ENCODE data around the gene TSPEAR. TPM values are rescaled to one million over a fixed set of nuclear protein-coding genes. Genes with fewer than 3 reads are reported as not detected.
"Not testable (repeated sequence)": the region's sequence is repeated elsewhere in the genome, so short reads cannot be mapped to it uniquely, and the experiment has no call there.

Gene TSPEAR
- total RNA-seq, 1 experiment from 2014 or later: not detected

DNA sequence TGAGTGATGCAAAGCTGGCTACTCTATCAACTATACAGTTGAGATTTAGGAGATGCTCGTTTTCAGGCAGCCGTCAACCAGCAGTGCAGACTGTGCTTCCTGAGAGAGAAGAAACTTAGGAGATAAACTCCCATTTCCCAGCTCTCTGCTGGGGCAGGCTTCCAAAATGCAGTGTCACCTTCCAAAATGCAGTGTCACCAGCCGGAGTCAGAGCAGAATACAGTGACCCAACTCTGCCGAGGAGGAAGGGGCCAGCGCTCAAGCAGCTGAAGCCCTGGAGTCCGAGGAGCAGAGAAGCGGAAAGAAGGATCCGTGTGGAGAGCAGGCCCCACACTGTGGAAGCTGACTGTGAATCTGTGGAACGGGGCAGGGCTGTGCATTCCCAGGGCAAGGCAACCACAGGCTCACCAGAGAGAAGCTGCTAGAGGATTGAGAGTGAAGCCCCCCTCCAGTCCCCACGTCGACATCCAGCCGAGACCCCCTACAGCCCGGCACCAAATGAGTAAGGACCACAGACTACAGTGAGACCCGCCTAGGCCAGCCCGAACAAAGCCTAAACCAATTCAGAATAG lies 28.7 kb downstream of the TSPEAR start:
- H3K4me1 ChIP-seq: peaks cover 8% of the 10 kb centered on the region; the same call in 1 of the 2 replicates
- no peaks in the 10 kb centered on the region; the same call in 1 of the 2 replicates for H3K9me3 ChIP-seq (replicated peaks)
- DNase-seq: no peak
- H3K4me3 ChIP-seq: no peak overlapping the region
- H3K27ac ChIP-seq: no peak overlapping the region
- H3K36me3 ChIP-seq: no peaks in the 10 kb centered on the region
- no peaks in the 10 kb centered on the region for H3K27me3 ChIP-seq

DNA sequence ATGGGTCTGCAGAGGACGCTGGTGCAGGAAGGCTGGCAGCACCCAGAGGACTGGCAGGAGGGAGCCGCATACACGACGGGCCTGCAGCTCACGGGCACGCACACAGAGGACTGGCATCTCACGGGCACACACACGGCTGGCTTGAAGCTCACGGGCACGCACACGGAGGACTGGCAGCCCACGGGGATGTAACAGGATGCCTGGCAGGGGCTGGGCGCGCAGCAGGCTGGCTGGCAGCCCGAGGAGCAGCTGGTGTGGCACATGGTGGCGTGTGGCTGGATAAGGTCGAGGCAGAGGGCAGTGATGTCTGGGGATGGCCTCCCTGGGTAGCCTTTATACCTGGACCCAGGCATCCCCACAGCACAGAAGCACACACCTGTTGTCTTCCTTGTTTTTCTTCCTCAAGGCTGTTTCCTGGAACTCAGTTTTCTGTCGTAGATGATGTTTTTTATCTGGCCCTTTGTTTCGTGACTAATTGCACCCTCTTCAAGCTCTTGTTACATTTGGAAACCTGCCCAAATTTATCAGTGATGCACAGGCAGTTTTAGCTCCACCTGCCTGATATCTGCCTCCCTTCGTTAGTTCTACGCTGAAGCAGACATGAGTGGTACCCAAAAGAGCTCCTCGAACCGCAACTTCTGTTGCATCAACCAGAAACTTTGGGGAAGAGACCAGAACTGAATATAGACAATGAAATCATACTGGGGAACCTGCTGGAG lies 29.4 kb downstream of the TSPEAR start, which contains the start of gene KRTAP12-1:
Gene KRTAP12-1 (minus strand): TSS at position 303 of the 719 bp plus-strand sequence. CDS start 40 bp downstream, at position 263.
- Histone ChIP-seq H3K4me3 (no peak within 1 kb of the TSS), H3K4me1 (peaks cover 8% of the 10 kb centered on the region; the same call in 1 of the 2 replicates), H3K36me3 (no peaks in the 10 kb centered on the region), H3K27ac (no peak within 1 kb of the TSS), H3K27me3 (no peaks in the 10 kb centered on the region), H3K9me3 (replicated peaks) (no peaks in the 10 kb centered on the region; the same call in 1 of the 2 replicates)
- DNase-seq: peak in 1 of 2 experiments; percentile 23

DNA sequence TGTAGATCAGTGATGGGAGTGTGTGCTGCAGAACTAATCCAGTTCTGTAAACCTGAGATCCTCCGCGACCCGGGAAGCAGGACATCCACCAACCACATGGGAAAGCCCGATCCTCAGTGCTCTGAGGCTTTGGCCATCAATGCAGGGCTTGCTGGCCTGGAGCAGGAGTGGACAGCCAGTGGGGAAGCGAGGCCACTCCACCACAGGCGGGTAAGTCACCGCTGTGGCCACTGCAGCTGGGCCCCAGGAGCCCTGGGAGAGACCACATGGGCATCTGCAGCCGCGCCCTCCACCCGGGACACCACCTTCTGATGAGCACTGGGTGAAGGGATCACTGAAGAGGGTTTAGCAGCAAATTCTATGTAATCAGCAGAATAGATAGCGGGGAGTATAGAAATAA lies 30.2 kb downstream of the TSPEAR start:
- no peaks in the 10 kb centered on the region; the same call in 1 of the 2 replicates for H3K9me3 ChIP-seq (replicated peaks)
- H3K27ac ChIP-seq: no peak overlapping the region
- H3K4me3 ChIP-seq: no peak overlapping the region
- H3K4me1 ChIP-seq: no peaks in the 10 kb centered on the region
- H3K27me3 ChIP-seq: no peaks in the 10 kb centered on the region
- DNase-seq: no peak
- no peaks in the 10 kb centered on the region for H3K36me3 ChIP-seq

DNA sequence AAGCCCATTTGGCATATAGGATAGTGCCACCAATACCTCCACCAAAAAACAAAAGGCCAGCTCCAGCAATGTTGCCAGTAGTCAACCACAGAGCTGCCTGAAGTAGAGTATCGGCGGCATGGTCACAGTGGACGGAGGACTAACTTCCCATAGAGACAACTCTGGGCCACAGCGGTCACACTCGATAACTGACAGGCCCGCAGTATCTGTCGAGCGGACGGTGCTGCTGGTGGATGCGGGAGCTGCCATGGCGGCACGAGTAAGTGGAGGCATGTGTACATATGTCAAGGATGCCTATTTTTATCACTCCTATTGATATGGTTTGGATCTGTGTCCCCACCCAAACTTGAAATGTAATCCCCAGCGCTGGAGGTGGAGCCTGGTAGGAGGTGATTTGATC lies 33.5 kb downstream of the TSPEAR start:
- Histone ChIP-seq H3K27me3 (no peaks in the 10 kb centered on the region), H3K4me1 (no peaks in the 10 kb centered on the region), H3K9me3 (replicated peaks) (peaks cover 1% of the 10 kb centered on the region; the same call in 1 of the 2 replicates), H3K27ac (no peak overlapping the region), H3K36me3 (no peaks in the 10 kb centered on the region), H3K4me3 (no peak overlapping the region)
- no peak for DNase-seq

DNA sequence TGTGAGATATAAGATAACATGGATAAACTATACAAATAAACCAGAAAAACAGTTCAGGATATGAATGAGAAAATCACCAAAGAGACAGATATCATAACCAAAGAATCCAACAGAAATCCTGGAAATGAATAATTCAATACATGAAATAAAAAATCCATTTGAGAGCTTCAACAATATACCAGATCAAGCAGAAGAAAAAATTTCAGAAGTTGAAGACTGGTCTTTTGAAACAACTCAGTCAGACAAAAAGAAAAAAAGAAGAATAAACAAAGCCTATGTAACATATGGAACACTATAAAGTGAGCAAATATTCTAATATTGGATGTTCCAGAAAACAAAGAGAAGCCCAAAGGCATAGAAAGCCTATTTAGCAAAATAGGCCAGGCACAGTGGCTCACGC lies 39.5 kb downstream of the TSPEAR start:
- Histone ChIP-seq H3K9me3 (replicated peaks) (0 out of 2 replicates have a peak, but pooled peaks cover 3% of the 10 kb centered on the region), H3K4me1 (no peaks in the 10 kb centered on the region), H3K27me3 (no peaks in the 10 kb centered on the region), H3K4me3 (no peak overlapping the region), H3K27ac (no peak overlapping the region), H3K36me3 (no peaks in the 10 kb centered on the region)
- no peak for DNase-seq

DNA sequence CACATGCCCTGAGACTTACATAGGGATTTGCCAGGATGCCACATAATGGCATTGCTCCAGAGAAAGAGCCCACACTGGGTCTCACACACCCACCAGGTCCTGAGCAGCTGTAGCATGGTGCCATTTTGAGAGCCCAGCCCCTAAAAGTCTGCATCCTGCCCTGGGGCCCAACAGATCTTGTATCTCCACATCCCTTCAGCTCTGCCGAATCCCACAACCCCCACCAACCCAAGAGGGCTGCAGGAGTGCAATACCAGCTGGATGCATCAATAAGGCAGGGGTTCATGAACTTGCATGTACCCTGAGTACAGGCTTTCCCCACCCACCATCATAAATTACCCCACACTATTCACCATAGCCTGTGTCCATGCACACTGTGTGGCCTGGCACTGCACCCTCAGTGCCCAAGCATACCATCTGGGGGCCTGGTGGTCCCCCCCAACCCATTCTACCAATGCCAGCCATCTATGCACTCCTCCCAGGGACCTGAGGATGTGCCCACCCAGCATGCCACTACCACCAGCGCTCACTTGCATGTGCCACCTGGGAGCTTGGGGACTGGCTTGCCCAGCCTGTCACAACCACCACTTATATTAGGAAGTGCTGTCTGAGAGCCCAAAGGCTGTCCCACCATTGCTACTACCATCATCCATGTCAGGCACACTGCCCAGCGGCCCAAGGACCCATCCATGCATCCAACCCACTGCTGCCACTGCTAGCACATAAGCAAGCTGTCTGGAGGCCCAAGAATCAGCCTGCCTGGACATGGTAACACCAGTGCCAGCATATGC lies 40.5 kb downstream of the TSPEAR start:
- Histone ChIP-seq H3K4me1 (no peaks in the 10 kb centered on the region), H3K27me3 (no peaks in the 10 kb centered on the region), H3K36me3 (no peaks in the 10 kb centered on the region), H3K27ac (no peak overlapping the region), H3K4me3 (no peak overlapping the region), H3K9me3 (replicated peaks) (0 out of 2 replicates have a peak, but pooled peaks cover 3% of the 10 kb centered on the region)
- no peak for DNase-seq

DNA sequence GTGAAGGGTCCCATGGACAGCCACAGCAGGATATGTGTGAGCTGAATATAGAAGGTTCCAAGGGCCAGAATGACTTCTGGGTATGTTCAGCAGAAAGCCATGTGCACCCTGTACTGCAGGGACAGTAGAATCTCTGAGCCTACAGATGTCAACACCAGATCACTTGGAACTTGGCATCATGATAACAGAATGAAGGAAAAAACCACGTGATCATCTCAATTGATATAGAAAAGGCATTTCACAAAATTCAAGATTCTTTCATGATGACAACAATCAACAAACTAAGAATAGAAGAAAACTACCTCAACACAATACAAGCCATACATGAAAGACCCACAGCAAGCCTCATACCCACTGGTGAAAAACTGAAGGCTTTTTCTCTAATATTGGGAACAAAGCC lies 43.8 kb downstream of the TSPEAR start:
- no peak for DNase-seq
- no peaks in the 10 kb centered on the region for H3K27me3 ChIP-seq
- H3K4me3 ChIP-seq: no peak overlapping the region
- no peak overlapping the region for H3K27ac ChIP-seq
- no peaks in the 10 kb centered on the region for H3K4me1 ChIP-seq
- 0 out of 2 replicates have a peak, but pooled peaks cover 3% of the 10 kb centered on the region for H3K9me3 ChIP-seq (replicated peaks)
- no peaks in the 10 kb centered on the region for H3K36me3 ChIP-seq

DNA sequence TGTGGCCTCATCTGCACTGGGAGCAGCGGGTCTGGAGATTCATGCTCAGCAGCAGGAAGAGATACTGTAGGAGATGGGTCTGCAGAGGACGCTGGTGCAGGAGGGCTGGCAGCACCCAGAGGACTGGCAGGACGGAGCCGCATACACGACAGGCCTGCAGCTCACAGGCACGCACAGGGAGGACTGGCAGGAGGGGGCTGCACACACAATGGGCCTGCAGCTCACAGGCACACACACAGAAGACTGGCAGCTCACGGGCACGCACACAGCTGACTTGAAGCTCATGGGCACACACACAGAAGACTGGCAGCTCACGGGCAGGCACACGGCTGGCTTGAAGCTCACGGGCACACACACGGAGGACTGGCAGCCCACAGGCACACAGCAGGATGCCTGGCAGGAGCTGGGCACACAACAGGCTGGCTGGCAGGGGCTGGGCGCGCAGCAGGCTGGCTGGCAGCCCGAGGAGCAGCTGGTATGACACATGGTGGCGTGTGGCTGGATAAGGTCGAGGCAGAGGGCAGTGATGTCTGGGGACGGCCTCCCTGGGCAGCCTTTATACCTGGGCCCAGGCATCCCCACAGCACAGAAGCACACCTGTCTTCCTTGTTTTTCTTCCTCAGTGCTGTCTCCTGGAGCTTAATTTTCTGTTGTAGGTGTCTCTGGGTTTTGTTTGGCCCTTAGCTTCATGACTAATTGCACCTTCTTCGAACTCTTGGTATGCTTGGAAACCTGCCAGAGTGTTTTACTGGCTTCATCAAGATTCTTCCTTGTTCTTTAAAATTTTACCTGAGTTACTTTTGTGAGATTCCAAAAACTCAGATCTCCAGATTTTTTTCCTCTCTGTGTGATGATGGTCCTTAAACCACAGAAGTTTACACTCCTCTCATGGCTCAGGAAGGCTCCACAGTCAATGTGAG lies 44.7 kb downstream of the TSPEAR start, which contains the start of gene KRTAP12-2:
Gene KRTAP12-2 (minus strand): TSS at position 527 of the 920 bp plus-strand sequence. CDS start 41 bp downstream, at position 486.
- H3K27me3 ChIP-seq: no peaks in the 10 kb centered on the region
- no peaks in the 10 kb centered on the region for H3K4me1 ChIP-seq
- DNase-seq: no peak
- no peak within 1 kb of the TSS for H3K4me3 ChIP-seq
- 0 out of 2 replicates have a peak, but pooled peaks cover 3% of the 10 kb centered on the region for H3K9me3 ChIP-seq (replicated peaks)
- H3K27ac ChIP-seq: no peak within 1 kb of the TSS
- H3K36me3 ChIP-seq: no peaks in the 10 kb centered on the region

DNA sequence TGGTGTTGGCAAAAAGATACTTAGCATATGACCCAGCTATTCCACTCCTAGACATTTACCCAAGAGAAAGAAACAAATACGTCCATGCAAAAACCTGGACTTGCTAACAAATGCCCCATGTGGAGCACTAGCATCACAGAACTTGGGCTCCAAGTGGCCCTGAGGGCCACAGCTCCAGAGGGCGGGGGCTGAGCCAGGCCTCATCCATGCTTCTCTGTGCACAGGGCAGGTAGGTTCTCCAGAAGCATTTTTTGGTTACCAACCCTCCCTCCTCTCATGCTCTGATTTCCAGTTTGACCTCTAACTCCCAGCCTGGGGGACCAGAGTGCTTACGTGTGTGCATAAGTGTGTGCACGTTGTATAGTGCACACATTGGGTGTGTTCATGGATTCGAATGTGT lies 46.7 kb downstream of the TSPEAR start:
- Histone ChIP-seq H3K9me3 (replicated peaks) (0 out of 2 replicates have a peak, but pooled peaks cover 3% of the 10 kb centered on the region), H3K4me3 (no peak overlapping the region), H3K4me1 (no peaks in the 10 kb centered on the region), H3K36me3 (no peaks in the 10 kb centered on the region), H3K27ac (no peak overlapping the region), H3K27me3 (no peaks in the 10 kb centered on the region)
- DNase-seq: no peak

DNA sequence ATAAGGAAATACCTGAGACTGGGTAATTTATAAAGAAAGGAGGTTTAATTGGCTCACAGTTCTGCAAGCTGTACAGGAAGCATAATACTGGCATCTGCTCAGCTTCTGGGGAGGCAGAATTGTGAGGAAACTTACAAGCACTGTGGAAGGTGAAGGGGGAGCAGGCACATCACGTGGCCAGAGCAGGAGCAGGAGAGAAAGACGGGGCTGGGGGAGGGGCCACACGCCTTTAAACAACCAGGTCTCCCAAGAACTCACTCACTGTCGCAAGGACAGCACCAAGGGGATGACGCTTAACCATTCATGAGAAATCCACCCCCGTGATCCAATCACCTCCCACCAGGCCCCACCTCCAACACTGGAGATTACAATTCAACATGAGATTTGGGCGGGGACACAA lies 49.8 kb downstream of the TSPEAR start:
- not testable (repeated sequence) for DNase-seq; H3K4me1 ChIP-seq; H3K9me3 ChIP-seq (replicated peaks); H3K27ac ChIP-seq; H3K36me3 ChIP-seq; H3K4me3 ChIP-seq; H3K27me3 ChIP-seq

DNA sequence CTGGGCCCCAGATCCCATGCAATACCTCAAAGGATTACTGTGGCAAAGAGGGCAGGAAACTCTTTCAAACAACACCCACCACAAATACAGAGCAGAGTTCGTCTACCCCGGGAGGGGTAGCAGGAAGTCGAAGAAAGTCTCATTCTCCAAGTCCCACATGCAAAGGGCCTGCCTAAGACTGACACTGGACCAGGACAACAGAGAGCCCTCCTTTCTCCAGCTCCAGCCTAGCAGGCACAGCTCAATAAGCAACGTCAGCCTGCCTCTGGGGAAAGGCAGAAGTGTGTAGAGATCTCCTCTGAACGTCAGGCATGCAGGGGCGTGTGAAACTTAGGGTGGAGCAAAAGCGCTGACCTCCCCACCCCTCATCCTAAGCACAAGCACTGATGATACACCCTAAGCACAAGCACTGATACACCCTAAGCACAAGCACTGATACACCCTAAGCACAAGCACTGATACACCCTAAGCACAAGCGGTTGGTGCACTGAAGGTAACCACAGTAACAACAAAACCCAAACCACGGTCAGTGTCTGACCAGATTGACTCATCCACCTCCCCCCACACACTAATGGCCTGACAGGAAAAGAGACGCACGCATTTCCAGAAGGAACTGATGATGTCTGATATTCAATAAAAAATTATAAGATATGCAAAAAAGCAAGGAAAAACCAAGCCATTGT lies 52.3 kb downstream of the TSPEAR start:
- peaks cover 6% of the 10 kb centered on the region; the same call in 1 of the 2 replicates for H3K9me3 ChIP-seq (replicated peaks)

DNA sequence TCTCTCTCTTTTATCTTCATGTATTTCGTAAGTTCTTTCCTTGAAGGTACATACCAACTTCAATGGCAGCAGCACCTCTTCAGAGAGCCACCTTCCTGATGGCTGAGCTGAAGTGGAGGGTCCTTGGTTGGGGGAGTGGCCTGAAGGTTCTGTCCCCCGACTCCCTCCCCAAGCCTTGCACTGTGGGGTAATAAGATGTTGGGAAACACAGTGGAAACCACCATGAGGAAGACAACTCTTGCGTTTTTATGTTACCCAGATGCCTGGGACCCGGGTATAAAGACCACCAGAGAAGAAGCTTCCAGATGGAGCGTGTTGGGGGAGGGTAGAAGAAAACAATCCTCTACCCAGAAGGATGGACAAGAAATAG lies 52.8 kb downstream of the TSPEAR start:
- no peaks in the 10 kb centered on the region for H3K4me1 ChIP-seq
- peaks cover 6% of the 10 kb centered on the region; the same call in 1 of the 2 replicates for H3K9me3 ChIP-seq (replicated peaks)
- DNase-seq: no peak
- no peaks in the 10 kb centered on the region for H3K27me3 ChIP-seq
- H3K4me3 ChIP-seq: no peak overlapping the region
- no peaks in the 10 kb centered on the region for H3K36me3 ChIP-seq
- no peak overlapping the region for H3K27ac ChIP-seq

More for the DNA sequence above, 52.3 kb downstream of the TSPEAR start:
- no peaks in the 10 kb centered on the region for H3K36me3 ChIP-seq
- no peaks in the 10 kb centered on the region for H3K4me1 ChIP-seq
- no peak for DNase-seq
- no peak overlapping the region for H3K27ac ChIP-seq
- no peaks in the 10 kb centered on the region for H3K27me3 ChIP-seq
- no peak overlapping the region for H3K4me3 ChIP-seq

DNA sequence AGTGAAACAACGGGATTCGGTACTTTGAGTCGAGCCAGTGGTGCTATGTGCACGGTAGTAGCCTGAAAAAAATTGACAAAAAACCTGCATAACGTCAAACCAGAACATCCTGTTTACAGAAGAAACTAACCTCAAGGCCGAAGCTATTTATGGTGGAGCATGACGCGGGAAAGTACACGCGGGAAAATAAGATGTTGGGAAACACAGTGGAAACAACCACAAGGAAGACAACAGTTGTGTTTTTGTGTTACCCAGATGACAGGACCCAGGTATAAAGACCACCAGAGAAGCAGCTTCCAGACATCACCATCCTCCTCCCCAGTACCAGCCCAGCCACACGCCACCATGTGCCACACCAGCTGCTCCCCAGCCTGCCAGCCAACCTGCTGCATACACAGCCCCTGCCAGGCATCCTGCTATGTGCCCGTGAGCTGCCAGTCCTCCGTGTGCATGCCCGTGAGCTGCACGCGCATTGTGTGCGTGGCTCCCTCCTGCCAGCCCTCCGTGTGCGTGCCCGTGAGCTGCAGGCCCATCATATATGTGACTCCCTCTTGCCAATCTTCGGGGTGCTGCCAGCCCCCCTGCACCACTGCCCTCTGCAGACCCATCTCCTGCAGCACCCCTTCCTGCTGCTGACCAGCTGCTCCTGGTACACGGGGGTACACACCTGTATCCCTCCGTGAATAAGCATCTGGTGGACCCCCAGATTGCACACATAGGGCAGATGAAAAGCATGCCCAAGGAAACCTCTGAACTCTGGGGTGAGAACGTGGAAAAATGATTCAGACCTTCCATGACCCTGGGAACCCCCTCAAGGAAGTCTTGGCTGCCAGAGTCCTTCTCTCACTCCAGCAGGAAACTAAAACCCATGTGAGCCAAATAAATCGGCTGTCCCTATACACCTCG lies 53.5 kb downstream of the TSPEAR start, which contains the start of gene KRTAP12-3:
Gene KRTAP12-3 (plus strand): TSS at position 298 of the 906 bp plus-strand sequence. CDS start 48 bp downstream, at position 346.
- peaks cover 6% of the 10 kb centered on the region; the same call in 1 of the 2 replicates for H3K9me3 ChIP-seq (replicated peaks)
- DNase-seq: no peak
- H3K4me3 ChIP-seq: no peak within 1 kb of the TSS
- H3K4me1 ChIP-seq: no peaks in the 10 kb centered on the region
- H3K27me3 ChIP-seq: no peaks in the 10 kb centered on the region
- H3K36me3 ChIP-seq: no peaks in the 10 kb centered on the region
- no peak within 1 kb of the TSS for H3K27ac ChIP-seq
